Stimulated activated naive B cell treated with anti-CD40 and anti-IgM and Interleukin-4, amounts not matched to agents 10 μg/mL and 1 μg/mL and 100 μg/mL, for 72 hours (primary cell): ENCODE results near the gene TGFBR3.

Experiments
- ATAC-seq, 2 donors: fragments of 150-1000 bp; cut with Tn5 transposase; replicated peaks; 2 replicates each; pipeline ENCODE4 v1.10.0; 2021; ENCODE audit warnings: moderate library complexity in 1 of 2
- DNase-seq: peaks from one replicate; pipeline ENCODE4 v3.0.0; 2021
- H3K27ac Mint-ChIP-seq: one replicate; pipeline ENCODE4 v1.8.0; 2022; ENCODE audit warnings: mild to moderate bottlenecking, mixed read lengths
- H3K27me3 Mint-ChIP-seq, 2 donors: one replicate each; pipeline ENCODE4 v1.8.0; 2022; ENCODE audit warnings: mixed read lengths in 2 of 2
- H3K36me3 Mint-ChIP-seq, 2 donors: one replicate each; pipeline ENCODE4 v1.8.0; 2022; ENCODE audit warnings: mixed read lengths in 2 of 2, mild to moderate bottlenecking in 1 of 2
- H3K4me1 Mint-ChIP-seq, 2 donors: one replicate each; pipeline ENCODE4 v1.8.0; 2022; ENCODE audit warnings: mixed read lengths in 2 of 2, mild to moderate bottlenecking in 1 of 2
- H3K4me3 Mint-ChIP-seq, 2 donors: one replicate each; pipeline ENCODE4 v1.8.0; 2022; ENCODE audit warnings: mild to moderate bottlenecking in 2 of 2, mixed read lengths in 2 of 2, moderate library complexity in 1 of 2
- H3K9me3 Mint-ChIP-seq, 2 donors: one replicate each; pipeline ENCODE4 v1.8.0; 2022; ENCODE audit warnings: mixed read lengths in 2 of 2, mild to moderate bottlenecking in 1 of 2

The TGFBR3 gene

GRCh38 chr1:91894036-91894761, 8.2 kb upstream of the TGFBR3 start:
- Mint-ChIP-seq H3K4me3 (no peak overlapping the region), H3K4me1 (no peaks in the 10 kb centered on the region), H3K27me3 (peaks cover 15 to 19% of the 10 kb centered on the region in 2 donors), H3K27ac (no peak overlapping the region), H3K9me3 (no peaks in the 10 kb centered on the region), H3K36me3 (no peaks in the 10 kb centered on the region)
- ATAC-seq (no peak), DNase-seq (no peak)

GRCh38 chr1:91891969-91892368, 6.0 kb upstream of the TGFBR3 start:
- Mint-ChIP-seq H3K4me3 (no peak overlapping the region), H3K9me3 (peaks cover 1 to 4% of the 10 kb centered on the region in 2 donors), H3K27ac (no peak overlapping the region), H3K36me3 (no peaks in the 10 kb centered on the region), H3K4me1 (no peaks in the 10 kb centered on the region), H3K27me3 (peaks cover 21 to 22% of the 10 kb centered on the region in 2 donors)
- ATAC-seq (no peak), DNase-seq (no peak)

GRCh38 chr1:91891454-91891853, 5.5 kb upstream of the TGFBR3 start:
- DNase-seq: no peak
- ATAC-seq: no peak
- Mint-ChIP-seq H3K27ac (no peak overlapping the region), H3K36me3 (no peaks in the 10 kb centered on the region), H3K4me3 (no peak overlapping the region), H3K4me1 (peaks cover 3 to 4% of the 10 kb centered on the region in 2 donors), H3K27me3 (peaks cover 24 to 27% of the 10 kb centered on the region in 2 donors), H3K9me3 (peaks cover 1 to 4% of the 10 kb centered on the region in 2 donors)

- Mint-ChIP-seq H3K27ac (no peak overlapping the region), H3K27me3 (peaks cover 21 to 27% of the 10 kb centered on the region in 2 donors), H3K4me3 (no peak overlapping the region), H3K9me3 (peaks cover 1 to 4% of the 10 kb centered on the region in 2 donors), H3K36me3 (no peaks in the 10 kb centered on the region), H3K4me1 (peaks cover 7 to 13% of the 10 kb centered on the region in 2 donors)
- DNase-seq: no peak
- no peak for ATAC-seq
Measured at GRCh38 chr1:91889717-91890459, 3.9 kb upstream of the TGFBR3 start.

- no peaks in the 10 kb centered on the region for H3K36me3 Mint-ChIP-seq
- peaks cover 34 to 50% of the 10 kb centered on the region in 2 donors for H3K27me3 Mint-ChIP-seq
- H3K27ac Mint-ChIP-seq: peak overlapping the region; percentile 73
- H3K4me3 Mint-ChIP-seq: peak overlapping the region; percentile 83 to 86
- peak; percentile 18 to 24 for ATAC-seq
- peaks cover 1 to 4% of the 10 kb centered on the region in 2 donors for H3K9me3 Mint-ChIP-seq
- no peak for DNase-seq
- peaks cover 17 to 29% of the 10 kb centered on the region in 2 donors for H3K4me1 Mint-ChIP-seq
Measured at GRCh38 chr1:91885213-91885715, 687 bp downstream of the TGFBR3 start.

GRCh38 chr1:91884459-91885212, 1.3 kb downstream of the TGFBR3 start:
- no peak for DNase-seq
- peaks cover 17 to 29% of the 10 kb centered on the region in 2 donors for H3K4me1 Mint-ChIP-seq
- peaks cover 1 to 4% of the 10 kb centered on the region in 2 donors for H3K9me3 Mint-ChIP-seq
- peaks cover 34 to 50% of the 10 kb centered on the region in 2 donors for H3K27me3 Mint-ChIP-seq
- H3K27ac Mint-ChIP-seq: peak overlapping the region; percentile 73
- no peaks in the 10 kb centered on the region for H3K36me3 Mint-ChIP-seq
- peak; percentile 23 to 58 for ATAC-seq
- peak overlapping the region; percentile 83 to 86 for H3K4me3 Mint-ChIP-seq

GRCh38 chr1:91883470-91883869, 2.5 kb downstream of the TGFBR3 start:
- DNase-seq (no peak), ATAC-seq (no peak)
- Mint-ChIP-seq H3K4me1 (peaks cover 17 to 33% of the 10 kb centered on the region in 2 donors), H3K36me3 (no peaks in the 10 kb centered on the region), H3K4me3 (no peak overlapping the region), H3K27me3 (peaks cover 34 to 50% of the 10 kb centered on the region in 2 donors), H3K9me3 (peaks cover 1 to 4% of the 10 kb centered on the region in 2 donors), H3K27ac (no peak overlapping the region)

- DNase-seq (no peak), ATAC-seq (no peak)
- H3K27ac Mint-ChIP-seq: no peak overlapping the region
- H3K9me3 Mint-ChIP-seq: peaks cover 0 to 5% of the 10 kb centered on the region in 2 donors
- peaks cover 30 to 37% of the 10 kb centered on the region in 2 donors for H3K27me3 Mint-ChIP-seq
- no peak overlapping the region for H3K4me3 Mint-ChIP-seq
- no peaks in the 10 kb centered on the region for H3K36me3 Mint-ChIP-seq
- peaks cover 28 to 48% of the 10 kb centered on the region in 2 donors for H3K4me1 Mint-ChIP-seq
Measured at GRCh38 chr1:91881280-91881679, 4.7 kb downstream of the TGFBR3 start.

GRCh38 chr1:91879733-91880132, 6.2 kb downstream of the TGFBR3 start:
- H3K4me3 Mint-ChIP-seq: no peak overlapping the region
- peaks cover 0 to 1% of the 10 kb centered on the region in 2 donors for H3K36me3 Mint-ChIP-seq
- no peak overlapping the region for H3K27ac Mint-ChIP-seq
- no peak for ATAC-seq
- peaks cover 29 to 52% of the 10 kb centered on the region in 2 donors for H3K4me1 Mint-ChIP-seq
- H3K9me3 Mint-ChIP-seq: peaks cover 1 to 5% of the 10 kb centered on the region in 2 donors
- DNase-seq: no peak
- peaks cover 29 to 37% of the 10 kb centered on the region in 2 donors for H3K27me3 Mint-ChIP-seq

- Mint-ChIP-seq H3K4me3 (peak overlapping the region; percentile 39 to 66), H3K36me3 (peaks cover 0 to 1% of the 10 kb centered on the region in 2 donors), H3K27me3 (peaks cover 15 to 27% of the 10 kb centered on the region in 2 donors), H3K4me1 (peaks cover 24 to 43% of the 10 kb centered on the region in 2 donors), H3K27ac (peak overlapping the region; percentile 85), H3K9me3 (peaks cover 1 to 5% of the 10 kb centered on the region in 2 donors)
- ATAC-seq: peak; percentile 70 to 76
- no peak for DNase-seq
Measured at GRCh38 chr1:91877574-91878208, 8.3 kb downstream of the TGFBR3 start.

- Mint-ChIP-seq H3K9me3 (peaks cover 1 to 5% of the 10 kb centered on the region in 2 donors), H3K27ac (peak overlapping the region; percentile 85), H3K27me3 (peaks cover 15 to 27% of the 10 kb centered on the region in 2 donors), H3K4me3 (peak overlapping the region; percentile 39 to 66), H3K4me1 (peaks cover 30 to 50% of the 10 kb centered on the region in 2 donors), H3K36me3 (peaks cover 0 to 1% of the 10 kb centered on the region in 2 donors)
- ATAC-seq (no peak), DNase-seq (no peak)
Measured at GRCh38 chr1:91876781-91877573, 9.0 kb downstream of the TGFBR3 start.

- peak; percentile 61 for DNase-seq
Measured at GRCh38 chr1:91876040-91876470, 9.9 kb downstream of the TGFBR3 start.

GRCh38 chr1:91874167-91874566, 11.8 kb downstream of the TGFBR3 start:
- Mint-ChIP-seq H3K27me3 (peaks cover 17 to 21% of the 10 kb centered on the region in 2 donors), H3K27ac (no peak overlapping the region), H3K9me3 (peaks cover 1 to 5% of the 10 kb centered on the region in 2 donors), H3K36me3 (peaks cover 0 to 1% of the 10 kb centered on the region in 2 donors), H3K4me3 (no peak overlapping the region), H3K4me1 (peaks cover 34 to 50% of the 10 kb centered on the region in 2 donors)
- DNase-seq: no peak
- no peak for ATAC-seq

More at GRCh38 chr1:91876040-91876470, 9.9 kb downstream of the TGFBR3 start:
- no peak overlapping the region for H3K4me3 Mint-ChIP-seq
- peaks cover 0 to 1% of the 10 kb centered on the region in 2 donors for H3K36me3 Mint-ChIP-seq
- peak; percentile 92 to 94 for ATAC-seq
- H3K27ac Mint-ChIP-seq: peak overlapping the region; percentile 1
- peaks cover 34 to 50% of the 10 kb centered on the region in 2 donors for H3K4me1 Mint-ChIP-seq
- H3K27me3 Mint-ChIP-seq: peaks cover 15 to 19% of the 10 kb centered on the region in 2 donors
- peaks cover 1 to 5% of the 10 kb centered on the region in 2 donors for H3K9me3 Mint-ChIP-seq
